Lower lobe of right lung (tissue), 2 donors: ENCODE results near the gene KLK10. TPM values are rescaled to one million over a fixed set of nuclear protein-coding genes. Genes with fewer than 3 reads are reported as not detected.

ENCODE experiments used
- ATAC-seq, 2 donors: fragments of 200-7000 bp; cut with Tn5 transposase; one replicate each; pipeline ENCODE4 v1.9.1; 2020 to 2022; ENCODE audit warnings: mild to moderate bottlenecking in 2 of 2, moderate library complexity in 2 of 2
- DNase-seq: peaks from one replicate; pipeline ENCODE4 v3.0.0-alpha.2; 2020
- H3K27ac ChIP-seq: fragments of 200-600 bp; one replicate; pipeline ENCODE4 v1.8.0; 2022
- H3K27me3 ChIP-seq: fragments of 200-600 bp; one replicate; pipeline ENCODE4 v1.8.0; 2022; ENCODE audit warnings: low read depth
- H3K36me3 ChIP-seq: fragments of 200-600 bp; one replicate; pipeline ENCODE4 v1.8.0; 2022; ENCODE audit warnings: mild to moderate bottlenecking
- H3K4me1 ChIP-seq: fragments of 200-600 bp; one replicate; pipeline ENCODE4 v1.8.0; 2022
- H3K4me3 ChIP-seq: fragments of 200-600 bp; one replicate; pipeline ENCODE4 v1.8.0; 2022; ENCODE audit warnings: mild to moderate bottlenecking
- H3K9me3 ChIP-seq: fragments of 200-600 bp; one replicate; pipeline ENCODE4 v1.8.0; 2022
- intact Hi-C: fragments of 100-400 bp; cut with DNase I; formaldehyde crosslinking; loops from one replicate; pipeline ENCODE4 v1.11.0; 2022
- total RNA-seq: library from RNA; stranded (reverse); fragmentation: NEBNext Ultra II Directional; extraction: Animal tissue kit (Norgen Biotek cat#: 25700); gene quantifications from one replicate; pipeline ENCODE4 v1.2.1, GENCODE V29; 2021
- TF ChIP-seq, protein P1 (sequence below): fragments of 200-600 bp; IDR thresholded peaks from one replicate; pipeline ENCODE4 v1.8.0; 2022; ENCODE audit warnings: antibody characterized with exemption, mild to moderate bottlenecking
- donor health status: DM: no; HTN: yes; CAD: no; lungs with severe emphysema.

KLK10 gene
- total RNA-seq, 1 donor from 2014 or later, result 5.7 TPM

- ATAC-seq (peak; percentile 64 to 84), DNase-seq (no peak)
- intact Hi-C loops, result no loop called here
- H3K27ac ChIP-seq, result no peak within 1 kb of the TSS
- no peaks in the 10 kb centered on the region for H3K9me3 ChIP-seq
- H3K4me3 ChIP-seq, result no peak within 1 kb of the TSS
- peaks cover 61% of the 10 kb centered on the region for H3K27me3 ChIP-seq
- H3K4me1 ChIP-seq, result no peaks in the 10 kb centered on the region
- no peaks in the 10 kb centered on the region for H3K36me3 ChIP-seq
- TF ChIP-seq, protein P1, sequence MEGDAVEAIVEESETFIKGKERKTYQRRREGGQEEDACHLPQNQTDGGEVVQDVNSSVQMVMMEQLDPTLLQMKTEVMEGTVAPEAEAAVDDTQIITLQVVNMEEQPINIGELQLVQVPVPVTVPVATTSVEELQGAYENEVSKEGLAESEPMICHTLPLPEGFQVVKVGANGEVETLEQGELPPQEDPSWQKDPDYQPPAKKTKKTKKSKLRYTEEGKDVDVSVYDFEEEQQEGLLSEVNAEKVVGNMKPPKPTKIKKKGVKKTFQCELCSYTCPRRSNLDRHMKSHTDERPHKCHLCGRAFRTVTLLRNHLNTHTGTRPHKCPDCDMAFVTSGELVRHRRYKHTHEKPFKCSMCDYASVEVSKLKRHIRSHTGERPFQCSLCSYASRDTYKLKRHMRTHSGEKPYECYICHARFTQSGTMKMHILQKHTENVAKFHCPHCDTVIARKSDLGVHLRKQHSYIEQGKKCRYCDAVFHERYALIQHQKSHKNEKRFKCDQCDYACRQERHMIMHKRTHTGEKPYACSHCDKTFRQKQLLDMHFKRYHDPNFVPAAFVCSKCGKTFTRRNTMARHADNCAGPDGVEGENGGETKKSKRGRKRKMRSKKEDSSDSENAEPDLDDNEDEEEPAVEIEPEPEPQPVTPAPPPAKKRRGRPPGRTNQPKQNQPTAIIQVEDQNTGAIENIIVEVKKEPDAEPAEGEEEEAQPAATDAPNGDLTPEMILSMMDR, result no peak
These were observed 7.0 kb upstream of the KLK10 start, which contains the start of gene KLK11 for GRCh38 chr19:51026554-51026831. Gene KLK11, minus strand, starts transcription at chr19:51026616. Its CDS starts 985 bp downstream, at chr19:51025631.

DNA sequence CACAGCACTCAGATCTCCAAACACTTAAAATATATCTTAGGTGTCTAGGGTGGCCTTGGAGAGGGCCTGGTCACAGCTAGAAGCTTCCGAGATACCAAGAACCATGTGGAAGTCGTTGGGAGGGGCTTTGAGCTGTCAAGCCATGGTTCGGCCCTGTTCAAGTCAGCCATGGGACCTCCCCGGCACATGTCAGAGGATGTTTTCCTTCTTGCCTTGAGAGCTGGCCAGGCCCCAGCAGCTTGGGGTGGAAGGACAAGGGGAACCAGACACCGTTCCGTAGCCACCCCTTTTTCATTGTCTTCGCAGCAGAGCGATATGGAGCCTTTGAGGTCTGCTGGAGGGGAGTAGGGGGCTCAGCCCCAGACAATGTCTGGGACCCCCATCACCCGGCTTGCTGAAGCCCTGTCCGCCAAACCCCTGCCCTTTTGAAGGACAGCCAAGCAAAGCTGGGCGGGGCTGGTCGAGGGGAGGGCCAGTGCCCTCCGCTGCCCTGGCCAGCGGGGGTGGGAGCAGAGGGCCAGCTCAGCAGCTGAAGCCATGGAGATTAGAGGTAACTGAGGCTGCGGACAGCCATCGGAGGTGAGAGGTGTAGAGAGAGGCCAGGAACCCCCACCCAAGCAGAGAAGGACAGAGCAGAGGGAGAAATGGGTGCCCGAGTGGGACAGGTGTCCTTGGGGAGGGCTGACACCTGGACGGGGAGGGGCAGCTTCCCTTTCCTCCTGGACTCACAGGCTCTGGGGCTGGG lies 6.5 kb upstream of the KLK10 start:
- Histone ChIP-seq H3K9me3 (no peaks in the 10 kb centered on the region), H3K36me3 (no peaks in the 10 kb centered on the region), H3K4me1 (no peaks in the 10 kb centered on the region), H3K27ac (no peak overlapping the region), H3K4me3 (no peak overlapping the region), H3K27me3 (peaks cover 61% of the 10 kb centered on the region)
- intact Hi-C loops, result no loop called here
- ATAC-seq (peak in 1 of 2 donors; percentile 58), DNase-seq (no peak)
- TF ChIP-seq, protein P1, result no peak

DNA sequence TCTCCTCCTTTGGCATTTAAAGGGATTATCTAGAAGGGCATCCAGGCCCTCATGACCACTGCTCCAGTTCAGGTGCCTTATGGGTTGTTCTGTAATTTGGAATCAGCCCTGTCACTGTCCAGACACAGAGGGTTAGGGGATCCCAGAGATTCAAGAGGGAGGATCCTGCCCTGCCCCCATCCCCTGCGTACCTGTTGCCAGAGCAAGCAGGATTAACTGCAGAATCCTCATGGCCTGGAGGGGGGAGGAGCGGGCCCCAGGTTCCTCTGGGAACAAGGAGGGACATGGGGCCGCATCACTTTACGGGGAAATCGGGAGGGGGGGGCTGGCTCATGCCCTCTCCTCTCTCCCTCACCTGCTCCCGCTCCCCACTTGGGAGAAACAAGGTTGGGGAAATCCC lies 5.9 kb upstream of the KLK10 start:
- intact Hi-C loops, result no loop called here
- H3K36me3 ChIP-seq, result no peaks in the 10 kb centered on the region
- no peak overlapping the region for H3K27ac ChIP-seq
- DNase-seq (no peak), ATAC-seq (peak in 1 of 2 donors; percentile 5)
- H3K4me3 ChIP-seq, result no peak overlapping the region
- H3K9me3 ChIP-seq, result no peaks in the 10 kb centered on the region
- no peaks in the 10 kb centered on the region for H3K4me1 ChIP-seq
- peaks cover 62% of the 10 kb centered on the region for H3K27me3 ChIP-seq
- TF ChIP-seq, protein P1, result no peak

- no peaks in the 10 kb centered on the region for H3K36me3 ChIP-seq
- H3K4me1 ChIP-seq, result no peaks in the 10 kb centered on the region
- peaks cover 62% of the 10 kb centered on the region for H3K27me3 ChIP-seq
- H3K27ac ChIP-seq, result no peak overlapping the region
- intact Hi-C loops, result no loop called here
- ATAC-seq, result no peak
- no peak overlapping the region for H3K4me3 ChIP-seq
- no peaks in the 10 kb centered on the region for H3K9me3 ChIP-seq
- DNase-seq, result no peak
- TF ChIP-seq, protein P1, result no peak
These were observed 5.4 kb upstream of the KLK10 start for GRCh38 chr19:51024924-51025323.

- intact Hi-C loops, result no loop called here
- Histone ChIP-seq H3K4me3 (no peak overlapping the region), H3K27me3 (peaks cover 65% of the 10 kb centered on the region), H3K36me3 (no peaks in the 10 kb centered on the region), H3K9me3 (no peaks in the 10 kb centered on the region), H3K27ac (no peak overlapping the region), H3K4me1 (peaks cover 10% of the 10 kb centered on the region)
- TF ChIP-seq, protein P1, result no peak
- ATAC-seq (no peak), DNase-seq (no peak)
These were observed 4.4 kb upstream of the KLK10 start for GRCh38 chr19:51023946-51024345.
